ENCODE results near the gene NR1H3.
"Not testable (repeated sequence)": the region's sequence is repeated elsewhere in the genome, so short reads cannot be mapped to it uniquely, and the experiment has no call there.

Gene NR1H3

GRCh38 chr11:47306484-47306844 is 48.7 kb downstream of the NR1H3 start:
- DNase-seq (ENCODE audit: low spot score): no peak

DNA sequence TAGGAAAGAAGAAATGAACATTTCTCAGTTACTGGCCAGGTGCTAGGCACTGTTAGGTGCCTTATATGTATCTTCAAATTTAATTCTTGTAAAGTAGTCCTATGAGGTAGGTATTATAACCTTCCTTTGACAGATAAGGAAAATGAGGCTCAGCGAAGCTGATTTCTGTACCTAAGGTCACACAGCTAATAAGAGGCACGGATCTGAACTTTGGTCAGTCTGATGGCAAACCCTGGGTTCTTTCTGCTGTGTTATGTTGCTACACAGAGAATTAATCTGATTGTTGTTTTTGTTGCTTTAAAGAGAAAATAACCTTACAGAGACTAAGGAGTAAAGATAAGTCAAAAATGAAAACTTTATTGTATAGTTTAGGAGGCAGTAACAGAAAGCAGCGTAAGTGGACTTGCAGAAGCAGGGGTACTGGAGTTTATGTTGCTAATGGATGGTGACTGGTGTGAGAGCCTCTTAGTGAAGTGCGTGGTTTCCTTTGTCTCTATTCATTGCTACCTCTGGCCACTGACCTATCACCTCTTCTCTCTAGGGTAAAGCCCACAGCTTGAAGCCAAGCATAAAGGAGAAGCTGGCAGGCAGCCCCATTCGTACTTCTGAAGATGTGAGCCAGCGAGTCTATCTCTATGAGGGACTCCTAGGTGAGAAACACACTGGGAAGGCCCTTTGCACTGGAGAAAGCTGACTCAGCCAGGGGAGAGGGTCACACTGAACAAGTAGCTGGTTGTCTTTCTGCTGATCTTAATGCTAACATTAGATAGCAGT is 50.4 kb downstream of the NR1H3 start:
- no peak for DNase-seq (ENCODE audit: low spot score)

DNA sequence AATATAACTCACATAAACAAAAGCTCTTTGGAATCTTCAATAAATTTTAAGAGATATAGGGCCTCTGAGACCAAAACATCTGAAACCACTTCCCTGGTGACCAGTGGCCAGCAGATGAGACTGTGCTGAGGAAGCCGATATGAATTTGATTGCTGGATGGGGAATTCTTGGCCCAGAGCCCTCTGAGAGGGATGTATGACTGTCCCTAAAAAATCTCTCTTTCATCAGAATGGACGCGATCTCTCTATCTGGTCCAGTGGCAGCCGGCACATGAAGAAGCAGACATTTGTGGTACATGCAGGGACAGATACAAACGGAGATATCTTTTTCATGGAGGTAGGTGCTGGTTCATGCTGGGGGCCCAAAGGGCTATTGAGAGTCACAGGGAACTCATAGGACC is 57.2 kb downstream of the NR1H3 start:
- DNase-seq (ENCODE audit: low spot score): no peak

DNA sequence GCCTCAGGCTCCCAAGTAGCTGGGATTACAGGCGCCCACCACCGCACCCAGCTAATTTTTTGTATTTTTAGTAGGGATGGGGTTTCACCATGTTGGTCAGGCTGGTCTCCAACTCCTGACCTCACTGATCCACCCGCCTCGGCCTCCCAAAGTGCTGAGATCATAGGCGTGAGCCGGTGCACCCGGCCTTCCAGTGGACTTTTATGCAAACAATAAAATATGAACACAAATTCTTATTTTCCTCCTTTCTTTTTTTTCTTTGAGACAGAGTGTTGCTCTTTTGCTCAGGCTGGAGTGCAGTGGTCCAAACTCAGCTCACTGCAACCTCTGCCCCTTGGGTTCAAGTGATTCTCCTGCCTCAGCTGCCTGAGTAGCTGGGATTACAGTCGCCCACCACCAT is 58.7 kb downstream of the NR1H3 start:
- not testable (repeated sequence) for DNase-seq (ENCODE audit: low spot score)

DNA sequence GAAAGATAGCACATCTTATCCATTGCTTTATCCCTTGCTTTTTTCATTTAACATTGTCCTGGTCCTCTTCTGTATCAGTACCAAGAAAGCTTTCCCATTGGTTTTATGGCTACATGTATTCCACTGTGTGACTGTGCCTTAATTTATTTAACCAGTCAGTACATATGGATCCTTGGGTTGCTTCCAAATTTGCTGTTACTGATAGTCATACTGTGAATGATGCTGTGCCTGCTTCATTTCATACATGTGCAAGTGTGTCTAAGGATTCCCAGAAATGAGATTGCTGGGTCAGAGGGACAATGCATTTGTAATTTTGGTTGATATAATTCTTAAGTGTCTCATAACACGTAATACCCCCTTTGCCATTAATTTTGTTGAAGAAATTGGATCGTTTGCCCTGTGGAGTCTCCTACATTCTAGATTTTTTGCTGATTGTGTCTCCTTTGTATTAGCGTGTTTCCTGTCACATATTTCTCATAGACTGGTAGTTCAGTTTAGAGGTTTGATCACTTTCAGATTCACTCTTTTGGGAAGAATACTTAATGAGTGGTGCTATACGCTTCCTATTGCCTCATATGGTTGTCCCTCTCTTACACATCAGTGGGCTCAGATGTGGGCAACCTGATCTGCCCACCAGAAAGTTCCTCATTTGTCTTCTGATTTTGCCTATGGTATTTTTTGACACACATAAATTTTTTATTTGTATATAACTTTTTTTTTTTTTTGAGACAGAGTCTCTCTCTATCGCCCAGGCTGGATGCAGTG is 59.5 kb downstream of the NR1H3 start:
- no peak for DNase-seq (ENCODE audit: low spot score)

- DNase-seq (ENCODE audit: low spot score): no peak
These were observed 60.4 kb downstream of the NR1H3 start for GRCh38 chr11:47318166-47318565.

Data from hematopoietic multipotent progenitor cell treated with erythropoietin and hydrocortisone succinate and interleukin-3 and kit ligand, for 15 days (in vitro differentiated cells).